HG03060 (cell line): ENCODE data around the gene PLBD2.

Experiments used
- ATAC-seq: cut with Tn5 transposase; IDR thresholded peaks from one replicate; pipeline ENCODE4 v1.9.1; 2021; ENCODE audit warnings: low read depth, moderate number of reproducible peaks; ENCODE audit not compliant: unreplicated experiment

Gene PLBD2, protein sequence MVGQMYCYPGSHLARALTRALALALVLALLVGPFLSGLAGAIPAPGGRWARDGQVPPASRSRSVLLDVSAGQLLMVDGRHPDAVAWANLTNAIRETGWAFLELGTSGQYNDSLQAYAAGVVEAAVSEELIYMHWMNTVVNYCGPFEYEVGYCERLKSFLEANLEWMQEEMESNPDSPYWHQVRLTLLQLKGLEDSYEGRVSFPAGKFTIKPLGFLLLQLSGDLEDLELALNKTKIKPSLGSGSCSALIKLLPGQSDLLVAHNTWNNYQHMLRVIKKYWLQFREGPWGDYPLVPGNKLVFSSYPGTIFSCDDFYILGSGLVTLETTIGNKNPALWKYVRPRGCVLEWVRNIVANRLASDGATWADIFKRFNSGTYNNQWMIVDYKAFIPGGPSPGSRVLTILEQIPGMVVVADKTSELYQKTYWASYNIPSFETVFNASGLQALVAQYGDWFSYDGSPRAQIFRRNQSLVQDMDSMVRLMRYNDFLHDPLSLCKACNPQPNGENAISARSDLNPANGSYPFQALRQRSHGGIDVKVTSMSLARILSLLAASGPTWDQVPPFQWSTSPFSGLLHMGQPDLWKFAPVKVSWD

GRCh38 chr12:113358381-113359132, at the start of gene PLBD2:
TSS of gene PLBD2 (plus strand) at chr12:113358587. CDS start at chr12:113358601, 14 bp downstream.
- ATAC-seq, result peak; percentile 71

DNA sequence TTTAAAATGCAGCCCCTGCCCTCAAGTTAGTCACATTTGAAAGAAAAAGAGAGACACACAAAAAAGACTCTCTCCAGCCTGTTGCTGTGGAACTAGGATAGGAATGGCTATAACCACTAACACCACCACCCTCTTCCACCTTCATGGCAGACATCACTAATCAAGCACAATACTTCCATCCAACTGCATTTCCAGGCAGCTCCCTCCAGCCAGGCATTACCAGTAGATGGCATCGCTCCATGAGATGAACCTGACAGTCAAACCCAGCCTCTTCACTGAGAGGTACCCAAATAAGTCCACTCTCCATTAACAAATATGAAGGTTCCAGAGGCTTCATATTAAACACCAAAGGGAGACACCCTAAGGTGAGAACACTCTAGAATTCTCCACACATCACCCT, 47.9 kb upstream of the PLBD2 start:
- no peak for ATAC-seq

- ATAC-seq, result no peak
These were observed 44.3 kb upstream of the PLBD2 start for GRCh38 chr12:113314121-113314529.

DNA sequence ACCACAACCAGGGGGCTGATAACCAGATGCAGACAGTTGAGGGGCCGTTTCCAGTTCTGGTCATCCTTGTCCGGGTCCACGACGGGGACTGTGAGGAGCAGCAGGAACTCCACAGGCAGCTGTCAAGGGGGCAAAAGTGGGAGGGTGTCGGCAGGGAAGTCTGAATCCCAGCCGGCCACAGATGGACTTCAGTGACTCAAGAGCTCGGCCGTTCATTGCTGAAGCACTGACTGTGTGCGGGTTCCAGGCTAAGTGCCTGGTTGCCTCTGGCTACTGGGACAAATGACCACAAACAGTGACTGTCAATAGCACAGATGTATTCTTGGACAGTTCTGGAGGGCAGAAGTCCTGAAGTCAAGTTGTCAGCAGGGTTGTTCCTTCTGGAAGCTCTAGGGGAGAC, 43.0 kb upstream of the PLBD2 start:
- ATAC-seq, result no peak

DNA sequence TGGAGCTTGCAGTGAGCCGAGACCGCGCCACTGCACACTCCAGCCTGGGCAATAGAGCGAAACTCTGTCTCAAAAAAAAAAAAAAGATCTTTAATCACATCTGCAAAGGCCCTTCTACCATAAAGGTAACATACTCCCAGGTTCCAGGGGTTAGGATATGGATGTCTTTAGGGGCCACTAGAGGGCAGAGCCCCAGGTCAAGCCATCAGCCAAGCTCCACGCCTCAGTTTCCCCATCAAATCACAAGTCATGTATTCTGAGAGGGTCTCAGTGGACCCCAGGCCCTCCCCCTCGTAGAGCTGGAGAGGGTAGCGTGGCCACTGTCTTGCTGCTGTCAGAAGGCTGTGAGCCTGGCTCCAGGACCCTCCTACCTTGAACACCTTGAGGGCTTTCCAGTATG, 42.2 kb upstream of the PLBD2 start:
- ATAC-seq, result no peak

GRCh38 chr12:113317122-113317521, 41.3 kb upstream of the PLBD2 start:
- ATAC-seq, result no peak

GRCh38 chr12:113318046-113318656, 40.2 kb upstream of the PLBD2 start:
- no peak for ATAC-seq

GRCh38 chr12:113318900-113319628, 39.3 kb upstream of the PLBD2 start:
- ATAC-seq, result no peak

GRCh38 chr12:113320401-113320800, 38.0 kb upstream of the PLBD2 start:
- ATAC-seq, result no peak

DNA sequence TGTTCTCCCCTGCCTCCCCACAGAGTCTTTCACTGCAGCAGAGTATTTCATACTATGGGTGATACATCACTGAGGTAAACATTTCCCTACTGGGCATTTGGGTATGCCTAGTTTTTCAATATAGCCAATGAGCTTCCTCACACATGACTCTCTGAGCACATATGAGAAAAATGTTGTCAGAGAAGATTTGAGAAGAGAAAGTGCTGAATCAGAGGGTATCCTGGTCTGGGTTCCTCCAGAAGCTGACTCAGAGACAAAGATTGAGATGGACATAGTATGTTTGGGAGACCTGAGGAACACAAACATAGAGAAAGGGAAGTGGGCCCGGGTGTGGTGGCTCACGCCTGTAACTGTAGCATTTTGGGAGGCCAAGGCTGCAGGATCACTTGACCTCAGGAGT, 36.0 kb upstream of the PLBD2 start:
- no peak for ATAC-seq

DNA sequence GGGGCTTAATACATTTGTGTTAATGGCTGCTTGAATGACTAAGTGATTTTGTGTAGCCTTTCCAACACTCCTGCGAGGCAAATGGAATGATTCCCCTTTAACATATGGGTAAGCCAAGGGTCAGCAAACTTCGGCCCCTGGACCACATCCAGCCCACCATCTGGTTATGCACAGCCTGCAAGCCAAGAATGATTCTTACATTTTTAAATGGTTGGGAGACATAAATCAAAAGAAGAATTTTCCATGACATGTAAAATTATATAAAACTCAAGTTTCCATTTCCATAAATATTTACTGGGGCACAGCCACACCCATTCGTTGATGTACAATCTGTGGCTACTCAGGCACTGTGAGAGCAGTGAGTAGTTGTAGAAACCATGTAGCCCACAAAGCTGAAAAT, 32.5 kb upstream of the PLBD2 start:
- no peak for ATAC-seq

DNA sequence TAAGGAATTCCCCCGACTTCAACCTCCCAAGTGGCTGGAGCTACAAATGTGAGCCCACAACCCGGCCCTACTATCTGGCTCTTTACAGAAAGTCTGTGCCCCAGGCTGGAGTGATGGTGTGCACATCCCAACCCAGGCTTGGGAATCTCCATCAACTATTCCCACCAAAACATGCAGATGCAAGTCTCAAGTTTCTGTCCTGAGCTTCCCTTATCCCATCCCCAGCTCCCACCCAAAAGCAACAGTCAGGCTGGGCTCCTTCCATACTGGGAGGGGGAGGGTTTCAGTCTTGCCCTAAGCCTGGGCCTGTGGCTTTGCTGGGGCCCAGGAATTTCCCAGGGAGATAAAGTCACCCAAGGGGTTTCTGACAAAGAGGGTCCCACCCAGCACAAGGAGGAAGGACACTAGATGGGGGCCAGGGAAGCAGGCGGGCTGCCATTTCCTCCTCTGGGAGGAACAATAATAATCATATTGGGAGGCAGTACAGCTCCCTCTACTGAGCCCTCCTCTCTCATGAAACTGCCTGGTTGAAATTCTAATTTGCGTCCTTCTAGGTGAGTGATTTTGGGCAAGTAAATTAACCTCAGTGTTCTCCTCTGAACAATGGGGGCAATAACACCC, 31.5 kb upstream of the PLBD2 start:
- ATAC-seq, result no peak

- ATAC-seq, result no peak
These were observed 30.0 kb upstream of the PLBD2 start for GRCh38 chr12:113328368-113328889.

- no peak for ATAC-seq
These were observed 29.2 kb upstream of the PLBD2 start for GRCh38 chr12:113329022-113329790.

- ATAC-seq, result no peak
These were observed 28.5 kb upstream of the PLBD2 start for GRCh38 chr12:113329791-113330417.

- ATAC-seq, result no peak
These were observed 27.9 kb upstream of the PLBD2 start for GRCh38 chr12:113330505-113330904.

- ATAC-seq, result no peak
These were observed 25.5 kb upstream of the PLBD2 start for GRCh38 chr12:113332688-113333417.

- no peak for ATAC-seq
These were observed 25.0 kb upstream of the PLBD2 start for GRCh38 chr12:113333418-113333750.
